Gastrocnemius medialis (tissue), 4 donors: ENCODE measurements around the gene HOXD8. TPM values are rescaled to one million over a fixed set of nuclear protein-coding genes. Genes with fewer than 3 reads are reported as not detected.

ENCODE experiments used
- ATAC-seq, 2 donors: fragments of 150-250 bp; one replicate each; pipeline ENCODE4 v1.9.1; 2016
- DNase-seq, 2 donors: peaks; one replicate each; pipeline ENCODE4 v3.0.0-alpha.2; 2019
- H3K27ac ChIP-seq, 4 donors: fragments of 200-600 bp; sonication (generic); 1 replicate in 1 of 4; 2 replicates in 3 of 4; pipeline ENCODE4 v1.5.1; 2016 to 2018; ENCODE audit warnings: mild to moderate bottlenecking in 2 of 4, moderate library complexity in 1 of 4
- H3K27me3 ChIP-seq, 3 donors: fragments of 200-600 bp; sonication (generic) in 2 of 3; 1 replicate in 1 of 3; 2 replicates in 2 of 3; pipeline versions ENCODE4 v1.5.1 to v1.6.0; 2016 to 2019; ENCODE audit warnings: mild to moderate bottlenecking in 1 of 3, moderate library complexity in 1 of 3
- H3K36me3 ChIP-seq, 2 donors: fragments of 200-600 bp; sonication (generic) in 1 of 2; one replicate each; pipeline ENCODE4 v1.5.1; 2017 to 2018
- H3K4me1 ChIP-seq, 2 donors: fragments of 200-600 bp; sonication (generic) in 1 of 2; one replicate each; pipeline ENCODE4 v1.5.1; 2016 to 2017; ENCODE audit warnings: mild to moderate bottlenecking in 2 of 2
- H3K4me3 ChIP-seq, 4 donors: fragments of 200-600 bp; sonication (generic) in 3 of 4; 1 replicate in 1 of 4; 2 replicates in 3 of 4; pipeline ENCODE4 v1.5.1; 2016 to 2019; ENCODE audit warnings: mild to moderate bottlenecking in 2 of 4
- H3K9me3 ChIP-seq, 3 donors: fragments of 200-600 bp; sonication (generic) in 2 of 3; 1 replicate in 1 of 3; 2 replicates in 2 of 3; pipeline ENCODE4 v1.5.1; 2016 to 2019
- POLR2A ChIP-seq, 2 donors: fragments of 450-650 bp; IDR thresholded peaks; one replicate each; pipeline ENCODE4 v1.6.1; 2017; ENCODE audit warnings: antibody characterized with exemption in 2 of 2, mild to moderate bottlenecking in 2 of 2, moderate library complexity in 2 of 2
- in situ Hi-C, 4 donors: fragments of 200-750 bp; cut with MboI; loops; one replicate each; pipeline versions ENCODE4 v1.15.0 to v1.8.0; 2017; ENCODE audit warnings: low sequenced_read_pairs in 4 of 4
- intact Hi-C: fragments of 100-400 bp; cut with DNase I; formaldehyde crosslinking; loops from one replicate; pipeline ENCODE4 v1.15.1; 2023; ENCODE audit warnings: low total_unique reads
- total RNA-seq, 4 donors: library from RNA; depleted of rRNA; stranded (reverse); fragments of >200 nt; gene quantifications; one replicate each; pipeline versions ENCODE4 v1.1.0 to v1.2.3, GENCODE V29; 2016
- TF ChIP-seq, protein P1 (sequence below), 5 experiments: fragments of 450-650 bp in 3 of 5; fragments of 200-600 bp in 2 of 5; sonication (generic) in 2 of 5; IDR thresholded peaks in 4 of 5; conservative IDR thresholded peaks in 1 of 5; 1 replicate in 4 of 5; 2 replicates in 1 of 5; pipeline ENCODE4 v1.5.1; 2016 to 2019; ENCODE audit warnings: antibody characterized with exemption in 5 of 5, mild to moderate bottlenecking in 3 of 5, moderate library complexity in 3 of 5

The HOXD8 gene
- total RNA-seq, 4 donors from 2014 or later = 4.0 to 12.0 (median 7.2) TPM

DNA sequence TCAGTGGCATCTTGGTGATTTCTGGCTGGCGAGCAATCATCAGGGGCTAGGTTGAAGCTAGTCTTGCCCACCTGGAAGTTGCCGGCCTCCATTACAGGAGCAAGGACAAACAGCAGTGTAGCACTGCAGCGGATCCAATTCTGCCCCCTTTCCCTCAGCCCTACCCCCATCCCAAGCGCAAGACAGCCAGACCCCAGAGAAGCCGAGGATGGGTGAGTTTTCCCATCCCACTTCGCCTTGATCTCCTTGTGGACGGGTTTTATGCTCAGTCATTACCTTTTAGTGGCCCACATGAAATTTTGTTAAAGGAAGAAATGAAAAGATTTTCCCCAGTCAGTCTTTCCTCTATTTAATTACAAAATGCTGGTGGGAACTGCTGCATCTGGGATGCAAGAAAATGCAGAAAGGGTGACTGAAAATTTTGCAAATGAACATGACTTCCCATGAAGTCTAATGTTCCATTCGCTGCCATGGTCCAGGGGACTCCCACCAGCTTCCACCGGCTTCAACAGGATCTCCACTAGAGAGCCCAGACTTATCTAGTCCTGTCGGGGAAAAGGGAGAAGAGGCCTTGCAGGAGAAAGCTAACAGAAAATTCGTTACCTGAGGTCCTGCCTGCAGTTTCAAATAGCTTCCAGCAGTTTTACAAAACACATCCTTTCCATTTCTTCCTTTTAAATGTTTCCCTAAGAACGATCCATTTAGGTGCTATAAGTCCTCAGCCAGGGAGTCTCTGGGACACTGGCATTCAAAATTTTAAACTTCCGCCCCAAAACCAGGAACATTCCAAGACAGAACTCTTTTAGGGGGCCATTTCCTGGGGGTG lies 8.9 kb upstream of the HOXD8 start:
- intact Hi-C loops = loop anchor here (10.0 kb wide), 1 partner anchor 1024 kb away; no protein-coding TSS in a partner anchor
- in situ Hi-C loops = loop anchor here in 3 of 4 donors (10.0 to 25.0 kb wide), 2 partner anchors 514 to 692 kb away; no protein-coding TSS in a partner anchor

DNA sequence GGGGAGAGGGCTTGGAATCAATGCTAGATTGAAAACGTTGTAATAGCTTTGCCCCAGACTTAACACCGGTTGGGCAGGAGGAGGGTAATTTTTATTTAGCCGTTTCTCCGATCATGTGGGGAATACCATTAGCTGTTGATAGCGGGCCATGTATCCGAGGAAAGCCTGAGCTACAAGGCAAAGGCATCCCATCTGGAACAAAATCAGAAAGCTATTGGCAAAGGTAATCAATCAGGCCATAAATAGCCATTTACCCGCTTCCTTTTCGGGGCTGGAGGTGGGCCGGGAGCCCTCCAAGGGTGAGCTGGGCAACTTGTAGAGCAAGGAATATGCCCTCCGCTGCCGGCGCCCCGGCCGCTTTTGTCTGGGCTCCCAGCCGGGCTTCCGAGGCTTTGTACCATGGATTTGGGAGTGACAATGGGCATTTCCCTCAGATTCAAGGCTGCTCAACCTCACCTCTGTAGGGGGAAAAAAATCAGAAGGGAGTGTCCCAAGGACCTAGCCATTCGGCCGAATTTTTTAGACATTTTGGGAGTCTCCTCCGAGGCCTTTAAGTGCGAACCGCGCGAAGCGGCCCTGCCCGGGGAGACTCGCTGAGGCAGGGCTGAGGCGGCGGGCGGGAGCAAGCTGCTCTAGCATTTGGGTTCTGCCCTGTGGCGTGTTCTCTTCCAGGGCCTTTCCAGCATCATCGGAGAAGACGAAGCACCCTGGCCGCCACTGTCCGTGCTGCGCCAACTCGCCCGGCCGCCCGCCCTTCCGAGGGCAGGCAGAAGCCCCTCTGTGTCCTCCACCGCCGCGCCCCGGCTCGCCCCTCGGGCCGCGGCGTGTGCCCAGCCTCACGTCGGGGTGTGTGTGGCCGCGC lies 8.1 kb upstream of the HOXD8 start:
- H3K4me1 ChIP-seq = peaks cover 5 to 14% of the 10 kb centered on the region in 2 donors
- no peak for ATAC-seq
- peak overlapping the region; percentile 60 to 73 (median 70) for H3K4me3 ChIP-seq
- no peak for DNase-seq
- H3K27ac ChIP-seq = peak overlapping the region in 1 of 4 donors; percentile 84
- in situ Hi-C loops = loop anchor here in 3 of 4 donors (10.0 to 25.0 kb wide), 2 partner anchors 513 to 691 kb away; no protein-coding TSS in a partner anchor
- no peaks in the 10 kb centered on the region for H3K9me3 ChIP-seq
- no peaks in the 10 kb centered on the region for H3K36me3 ChIP-seq
- intact Hi-C loops = loop anchor here (10.0 kb wide), 1 partner anchor 1023 kb away; no protein-coding TSS in a partner anchor
- peaks cover 68 to 85% (median 83%) of the 10 kb centered on the region in 3 donors for H3K27me3 ChIP-seq
- TF ChIP-seq, protein P1, sequence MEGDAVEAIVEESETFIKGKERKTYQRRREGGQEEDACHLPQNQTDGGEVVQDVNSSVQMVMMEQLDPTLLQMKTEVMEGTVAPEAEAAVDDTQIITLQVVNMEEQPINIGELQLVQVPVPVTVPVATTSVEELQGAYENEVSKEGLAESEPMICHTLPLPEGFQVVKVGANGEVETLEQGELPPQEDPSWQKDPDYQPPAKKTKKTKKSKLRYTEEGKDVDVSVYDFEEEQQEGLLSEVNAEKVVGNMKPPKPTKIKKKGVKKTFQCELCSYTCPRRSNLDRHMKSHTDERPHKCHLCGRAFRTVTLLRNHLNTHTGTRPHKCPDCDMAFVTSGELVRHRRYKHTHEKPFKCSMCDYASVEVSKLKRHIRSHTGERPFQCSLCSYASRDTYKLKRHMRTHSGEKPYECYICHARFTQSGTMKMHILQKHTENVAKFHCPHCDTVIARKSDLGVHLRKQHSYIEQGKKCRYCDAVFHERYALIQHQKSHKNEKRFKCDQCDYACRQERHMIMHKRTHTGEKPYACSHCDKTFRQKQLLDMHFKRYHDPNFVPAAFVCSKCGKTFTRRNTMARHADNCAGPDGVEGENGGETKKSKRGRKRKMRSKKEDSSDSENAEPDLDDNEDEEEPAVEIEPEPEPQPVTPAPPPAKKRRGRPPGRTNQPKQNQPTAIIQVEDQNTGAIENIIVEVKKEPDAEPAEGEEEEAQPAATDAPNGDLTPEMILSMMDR (IDR thresholded peaks at IDR 0.05 in 4 of 5, conservative IDR thresholded peaks at IDR 0.05 in 1 of 5) = no peak
- TF ChIP-seq POLR2A (IDR thresholded peaks at IDR 0.05) = no peak

More for the DNA sequence above, 8.9 kb upstream of the HOXD8 start:
- no peak for ATAC-seq
- DNase-seq = no peak
- Histone ChIP-seq H3K27ac (no peak overlapping the region), H3K4me1 (peaks cover 12 to 14% of the 10 kb centered on the region in 2 donors), H3K36me3 (no peaks in the 10 kb centered on the region), H3K9me3 (no peaks in the 10 kb centered on the region), H3K27me3 (peaks cover 77 to 93% (median 91%) of the 10 kb centered on the region in 3 donors), H3K4me3 (no peak overlapping the region)
- TF ChIP-seq, protein P1 (IDR thresholded peaks at IDR 0.05 in 4 of 5, conservative IDR thresholded peaks at IDR 0.05 in 1 of 5) = no peak
- TF ChIP-seq POLR2A (IDR thresholded peaks at IDR 0.05) = no peak

DNA sequence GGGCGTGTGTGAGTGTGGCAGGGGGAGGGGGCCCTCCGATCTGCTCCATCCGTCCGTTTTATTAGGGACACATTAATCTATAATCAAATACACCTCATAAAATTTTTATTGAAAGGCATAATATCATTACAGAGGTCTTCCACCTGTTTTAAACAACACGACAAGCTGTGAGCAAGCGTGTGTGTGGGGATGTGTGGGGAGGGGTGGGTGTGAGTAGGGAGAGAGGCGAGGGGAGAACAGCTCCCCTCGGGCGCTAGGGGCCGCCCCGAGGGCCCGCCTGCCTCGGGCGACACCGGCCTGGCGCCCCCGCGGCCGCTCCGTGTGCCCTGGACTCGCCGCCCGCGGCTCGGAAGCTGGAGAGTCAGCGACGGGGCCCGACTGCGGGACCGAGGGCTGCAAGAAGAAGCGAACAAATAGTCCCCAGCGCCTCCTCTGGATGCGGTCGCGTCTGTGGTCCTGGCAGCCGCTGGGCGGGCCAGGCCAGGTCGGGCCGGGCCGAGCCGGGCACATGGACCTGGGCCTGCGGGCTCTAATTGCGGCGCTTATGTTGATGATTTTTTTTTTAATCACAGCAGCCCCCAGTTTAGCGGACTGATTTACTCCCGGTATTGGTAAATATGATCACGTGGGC lies 7.3 kb upstream of the HOXD8 start:
- Histone ChIP-seq H3K27ac (peak overlapping the region; percentile 32 to 84 (median 66)), H3K4me1 (peaks cover 9 to 14% of the 10 kb centered on the region in 2 donors), H3K27me3 (peaks cover 61 to 81% (median 77%) of the 10 kb centered on the region in 3 donors), H3K36me3 (no peaks in the 10 kb centered on the region), H3K9me3 (no peaks in the 10 kb centered on the region), H3K4me3 (peak overlapping the region; percentile 60 to 73 (median 70))
- TF ChIP-seq, protein P1 (IDR thresholded peaks at IDR 0.05 in 4 of 5, conservative IDR thresholded peaks at IDR 0.05 in 1 of 5) = no peak
- no peak for TF ChIP-seq POLR2A (IDR thresholded peaks at IDR 0.05)
- in situ Hi-C loops (loop anchor here in 3 of 4 donors (10.0 to 25.0 kb wide), 2 partner anchors 513 to 690 kb away; no protein-coding TSS in a partner anchor), intact Hi-C loops (loop anchor here (10.0 kb wide), 1 partner anchor 1023 kb away; no protein-coding TSS in a partner anchor)
- DNase-seq (no peak), ATAC-seq (peak; percentile 18 to 50)
